GM23338 (cell line): ENCODE data around the gene ZEB1.

Experiments used
- CREB1 ChIP-seq: fragments of 250-450 bp; sonication (Bioruptor Pico); IDR thresholded peaks from 2 replicates; pipeline ENCODE4 v1.5.0; 2020; ENCODE audit warnings: low read depth, mild to moderate bottlenecking, moderate library complexity
- CTCF ChIP-seq, 2 experiments: fragments of 200-600 bp in 1 of 2; sonication (generic) in 1 of 2; conservative IDR thresholded peaks; 2 replicates each; pipeline versions ENCODE4 v1.5.1 to v1.6.1; 2016 to 2017; ENCODE audit warnings: antibody characterized with exemption in 2 of 2, low read depth in 2 of 2, mild to moderate bottlenecking in 2 of 2, moderate library complexity in 1 of 2
- EZH2 ChIP-seq: fragments of 200-600 bp; sonication (generic); IDR thresholded peaks from one replicate; pipeline ENCODE4 v1.8.0; 2017; ENCODE audit warnings: antibody characterized with exemption, mild to moderate bottlenecking, low read depth; ENCODE audit not compliant: unreplicated experiment
- POLR2AphosphoS5 ChIP-seq: IDR thresholded peaks from 2 replicates; pipeline ENCODE4 v1.6.1; 2016; ENCODE audit warnings: antibody characterized with exemption, low read depth
- REST ChIP-seq: IDR thresholded peaks from one replicate; pipeline ENCODE4 v1.6.1; 2018; ENCODE audit warnings: antibody characterized with exemption; ENCODE audit not compliant: unreplicated experiment

GRCh38 chr10:31484431-31485135 lies 165.6 kb downstream of the ZEB1 start:
- no peak for TF ChIP-seq CTCF (conservative IDR thresholded peaks at IDR 0.05; ENCODE audit: low read depth in 2 of 2)
- no peak for TF ChIP-seq EZH2
- TF ChIP-seq CREB1 = no peak
- no peak for TF ChIP-seq REST
- no peak for TF ChIP-seq POLR2AphosphoS5
